Activated T-cell treated with anti-CD3 and anti-CD28 coated beads for 1 hour (primary cell): ENCODE results near the gene THEM5.

Source experiments
- DNase-seq: peaks from one replicate; pipeline ENCODE4 v3.0.0-alpha.2; 2020; ENCODE audit warnings: low read depth

The THEM5 gene

DNA sequence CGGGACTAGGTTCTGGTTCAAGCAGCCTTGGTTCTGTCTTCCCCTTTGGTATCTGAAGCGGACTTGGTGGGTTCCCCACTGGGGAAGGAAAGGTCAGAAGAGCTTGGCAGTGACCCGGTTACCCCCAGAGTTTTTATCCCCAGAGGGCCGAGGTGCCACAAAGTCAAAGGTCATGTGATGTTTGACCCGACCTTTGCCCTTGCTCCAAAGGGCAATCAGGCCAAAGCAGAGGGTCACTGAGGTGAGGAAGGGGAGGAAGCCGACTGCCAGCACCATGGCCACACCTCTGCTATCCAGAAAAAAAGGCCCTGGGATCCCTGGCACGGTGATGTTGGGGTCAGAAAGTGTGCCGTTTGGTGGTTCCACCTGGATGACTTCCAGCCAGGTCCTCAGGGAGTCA, 52.7 kb downstream of the THEM5 start:
- DNase-seq = no peak

GRCh38 chr1:151799179-151800022, 54.1 kb downstream of the THEM5 start:
- no peak for DNase-seq

DNA sequence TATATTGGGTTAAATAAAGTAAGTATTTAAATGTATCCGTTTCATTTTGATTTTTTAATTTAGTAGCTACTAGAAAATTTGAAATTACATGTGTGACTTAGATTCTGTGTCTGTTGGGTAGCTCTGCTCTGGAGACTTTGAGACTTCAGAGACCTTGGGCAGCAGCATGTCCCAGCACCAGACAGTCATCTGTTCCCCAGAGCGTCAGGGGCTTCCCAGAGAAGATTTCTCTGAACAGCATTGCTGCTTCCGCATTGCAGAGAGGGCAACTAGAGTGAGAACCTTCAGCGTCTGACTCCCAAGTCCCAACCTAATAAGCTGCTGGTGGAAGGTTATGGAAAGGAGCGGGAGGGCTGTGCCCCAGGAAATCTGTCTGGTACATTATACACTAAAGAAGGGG, 54.9 kb downstream of the THEM5 start:
- DNase-seq = no peak
